HG03159 (cell line): Measurements from ENCODE around the gene ELANE.

Experiments
- ATAC-seq: cut with Tn5 transposase; IDR thresholded peaks from one replicate; pipeline ENCODE4 v1.9.1; 2021; ENCODE audit warnings: mild to moderate bottlenecking, moderate library complexity; ENCODE audit not compliant: unreplicated experiment

The ELANE gene

DNA sequence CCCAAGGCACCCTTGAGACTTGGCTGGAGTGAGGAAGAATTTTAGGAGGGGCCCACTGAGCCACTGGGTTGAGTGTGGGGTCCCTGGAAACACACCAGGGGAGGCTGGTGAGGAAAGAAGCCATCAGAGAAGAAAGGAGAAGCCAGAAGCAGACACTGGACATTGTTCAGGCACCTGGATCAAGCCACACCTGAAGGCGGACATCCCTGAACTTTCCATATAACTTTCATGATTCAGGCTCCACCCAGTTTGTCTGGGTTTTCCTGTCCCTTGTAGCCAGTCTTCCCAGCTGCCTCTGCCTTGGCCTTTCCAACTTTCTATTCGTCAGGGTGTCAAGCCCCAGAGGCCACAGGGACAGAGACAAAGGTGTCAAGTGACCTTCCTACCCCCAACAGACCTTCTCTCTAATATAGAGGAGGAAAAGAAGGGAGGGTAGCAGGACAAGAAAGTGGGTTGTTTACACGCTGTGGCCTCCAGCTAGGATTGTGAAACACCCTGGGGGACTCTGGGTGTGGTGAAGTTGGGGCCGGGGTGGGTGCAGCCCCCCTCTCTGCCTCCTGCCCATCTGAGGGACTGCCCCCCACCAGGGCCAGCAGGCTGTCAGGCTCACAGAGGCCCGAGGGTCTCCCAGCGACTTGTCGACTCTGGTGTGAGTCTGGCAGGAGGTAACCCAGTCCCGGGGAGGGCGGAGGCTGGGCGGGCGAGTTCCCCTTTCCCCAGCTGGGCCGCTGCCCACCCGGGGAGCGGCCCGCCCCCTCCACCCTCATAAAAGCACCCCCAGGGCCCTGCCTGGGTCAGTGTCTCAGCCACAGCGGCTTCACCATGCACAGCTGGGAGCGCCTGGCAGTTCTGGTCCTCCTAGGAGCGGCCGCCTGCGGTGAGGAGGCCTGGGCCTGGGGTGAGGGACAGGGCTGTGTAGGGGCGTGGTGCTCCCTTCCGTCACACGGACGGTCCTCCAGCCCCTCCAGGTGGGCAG is 7.1 kb downstream of the ELANE start, which contains the start of gene CFD:
TSS of gene CFD (plus strand) at position 797 of the 976 bp plus-strand sequence. CDS start at position 823, 26 bp downstream.
- no peak for ATAC-seq

DNA sequence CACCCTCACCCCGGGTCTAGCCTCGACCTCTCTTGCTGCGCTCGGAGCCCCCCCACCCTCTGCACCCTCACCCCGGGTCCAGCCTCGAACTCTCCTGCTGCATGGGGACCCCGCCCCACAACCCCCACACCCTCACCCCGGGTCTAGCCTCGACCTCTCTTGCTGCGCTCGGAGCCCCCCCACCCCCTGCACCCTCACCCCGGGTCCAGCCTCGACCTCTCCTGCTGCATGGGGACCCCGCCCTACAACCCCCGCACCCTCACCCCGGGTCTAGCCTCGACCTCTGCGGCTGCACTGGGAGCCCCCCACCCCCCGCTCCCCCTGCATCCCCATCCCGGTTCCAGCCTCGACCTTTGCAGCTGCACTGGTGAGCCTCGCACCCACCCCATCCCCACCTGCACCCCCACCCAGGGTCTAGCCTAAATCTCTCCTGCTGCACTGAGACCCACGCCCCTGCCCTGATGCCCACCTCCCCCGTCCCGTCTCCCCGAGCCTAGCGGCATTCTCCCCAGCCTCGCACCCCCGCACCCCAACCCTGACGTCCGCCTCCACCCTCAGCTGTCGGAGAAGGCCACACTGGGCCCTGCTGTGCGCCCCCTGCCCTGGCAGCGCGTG is 9.1 kb downstream of the ELANE start:
- ATAC-seq = no peak

- ATAC-seq = no peak
These were observed 9.9 kb downstream of the ELANE start for GRCh38 chr19:861756-862580.

DNA sequence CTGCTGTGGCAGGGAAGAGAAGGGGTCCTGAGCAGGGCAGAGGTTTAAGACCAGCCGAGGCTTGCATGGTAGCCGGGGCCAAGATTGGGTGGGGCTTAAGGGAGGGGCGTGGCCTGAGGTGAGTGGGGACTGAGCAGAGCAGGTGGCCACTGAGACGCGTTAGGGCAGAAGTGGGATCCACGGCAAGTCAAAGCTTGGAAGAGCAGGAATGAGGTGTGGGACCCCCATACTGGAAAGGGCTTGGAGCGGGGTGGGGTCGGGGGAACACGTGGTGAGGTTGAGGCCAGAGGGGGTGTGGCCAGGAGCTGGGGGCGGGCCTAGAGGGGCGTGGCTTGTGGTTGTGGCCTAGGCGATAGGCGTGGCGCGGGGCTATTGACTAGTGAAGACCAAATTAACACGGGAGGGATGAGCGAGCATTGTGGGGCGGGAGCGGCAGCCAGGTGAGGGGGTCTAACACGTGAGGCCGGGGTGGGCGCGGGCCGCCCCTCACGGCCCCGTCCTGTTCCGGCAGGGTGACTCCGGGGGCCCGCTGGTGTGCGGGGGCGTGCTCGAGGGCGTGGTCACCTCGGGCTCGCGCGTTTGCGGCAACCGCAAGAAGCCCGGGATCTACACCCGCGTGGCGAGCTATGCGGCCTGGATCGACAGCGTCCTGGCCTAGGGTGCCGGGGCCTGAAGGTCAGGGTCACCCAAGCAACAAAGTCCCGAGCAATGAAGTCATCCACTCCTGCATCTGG is 10.6 kb downstream of the ELANE start:
- ATAC-seq = no peak

- ATAC-seq = no peak
These were observed 11.2 kb downstream of the ELANE start for GRCh38 chr19:863315-863620.

- no peak for ATAC-seq
These were observed 14.7 kb downstream of the ELANE start for GRCh38 chr19:866769-867300.

- ATAC-seq = no peak
These were observed 15.2 kb downstream of the ELANE start for GRCh38 chr19:867301-867793.

GRCh38 chr19:867855-868457 is 15.9 kb downstream of the ELANE start:
- no peak for ATAC-seq

- ATAC-seq = no peak
These were observed 16.5 kb downstream of the ELANE start for GRCh38 chr19:868458-869244.

DNA sequence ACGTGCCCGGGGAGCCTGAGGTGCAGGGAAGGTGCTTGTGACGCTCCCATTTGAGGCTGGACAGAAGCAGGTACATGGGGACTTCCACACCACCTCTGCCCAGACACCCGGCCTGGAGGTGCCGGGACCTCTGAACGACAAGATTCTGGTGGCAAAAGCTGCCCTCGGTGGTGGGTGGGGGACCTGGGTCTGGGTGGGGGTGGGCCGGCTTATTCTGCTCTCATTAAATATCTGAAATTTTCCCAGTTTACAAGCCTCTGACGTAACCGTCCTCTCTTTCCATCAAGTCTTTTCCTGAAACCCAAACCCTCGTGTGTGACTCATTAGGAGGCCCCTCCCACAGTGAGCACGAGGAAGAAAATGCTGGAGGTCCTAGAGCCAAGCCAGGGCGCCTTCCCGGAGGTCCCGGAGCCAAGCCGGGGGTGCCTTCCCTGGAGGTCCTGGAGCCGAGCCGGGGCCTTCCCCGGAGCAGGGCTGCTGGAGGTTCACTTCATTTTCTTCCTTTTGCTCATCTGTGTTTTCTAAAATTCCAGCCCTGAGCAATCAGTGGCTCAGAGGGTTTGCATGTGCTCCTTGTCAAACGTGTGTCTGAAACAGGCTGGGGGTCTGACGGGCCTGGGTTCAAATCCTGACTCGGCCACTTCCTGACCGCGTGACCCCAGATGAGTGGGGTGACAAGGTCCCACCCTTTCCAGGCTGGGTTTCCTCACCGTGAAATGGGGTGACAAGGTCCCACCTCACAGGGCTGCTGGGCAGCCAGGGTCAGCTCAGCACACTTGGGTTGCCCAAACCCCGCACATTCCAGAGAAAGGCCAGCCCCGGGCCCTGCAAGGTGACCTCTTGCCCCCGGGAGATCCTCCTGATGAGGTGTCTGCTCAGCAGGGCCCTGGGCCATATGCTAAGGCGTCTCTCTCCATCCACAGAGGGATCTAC is 17.4 kb downstream of the ELANE start:
- ATAC-seq = no peak

DNA sequence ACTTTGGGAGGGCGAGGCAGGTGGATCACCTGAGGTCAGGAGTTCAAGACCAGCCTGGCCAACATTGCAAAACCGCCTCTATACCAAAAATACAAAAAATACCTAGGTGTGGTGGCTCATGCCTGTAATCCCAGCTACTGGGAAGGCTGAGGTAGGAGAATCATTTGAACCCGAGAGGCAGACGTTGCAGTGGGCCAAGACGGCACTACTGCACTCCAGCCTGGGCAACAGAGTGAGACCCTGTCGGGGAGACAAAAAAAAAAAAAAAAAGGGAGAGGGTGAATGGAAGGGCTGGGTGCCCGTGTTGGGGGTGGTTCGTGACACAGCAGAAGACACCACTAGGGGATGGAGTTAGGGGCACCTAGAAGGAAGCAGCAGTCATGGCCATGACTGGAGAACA is 18.2 kb downstream of the ELANE start:
- no peak for ATAC-seq

GRCh38 chr19:870963-871401 is 18.9 kb downstream of the ELANE start:
- ATAC-seq = no peak

DNA sequence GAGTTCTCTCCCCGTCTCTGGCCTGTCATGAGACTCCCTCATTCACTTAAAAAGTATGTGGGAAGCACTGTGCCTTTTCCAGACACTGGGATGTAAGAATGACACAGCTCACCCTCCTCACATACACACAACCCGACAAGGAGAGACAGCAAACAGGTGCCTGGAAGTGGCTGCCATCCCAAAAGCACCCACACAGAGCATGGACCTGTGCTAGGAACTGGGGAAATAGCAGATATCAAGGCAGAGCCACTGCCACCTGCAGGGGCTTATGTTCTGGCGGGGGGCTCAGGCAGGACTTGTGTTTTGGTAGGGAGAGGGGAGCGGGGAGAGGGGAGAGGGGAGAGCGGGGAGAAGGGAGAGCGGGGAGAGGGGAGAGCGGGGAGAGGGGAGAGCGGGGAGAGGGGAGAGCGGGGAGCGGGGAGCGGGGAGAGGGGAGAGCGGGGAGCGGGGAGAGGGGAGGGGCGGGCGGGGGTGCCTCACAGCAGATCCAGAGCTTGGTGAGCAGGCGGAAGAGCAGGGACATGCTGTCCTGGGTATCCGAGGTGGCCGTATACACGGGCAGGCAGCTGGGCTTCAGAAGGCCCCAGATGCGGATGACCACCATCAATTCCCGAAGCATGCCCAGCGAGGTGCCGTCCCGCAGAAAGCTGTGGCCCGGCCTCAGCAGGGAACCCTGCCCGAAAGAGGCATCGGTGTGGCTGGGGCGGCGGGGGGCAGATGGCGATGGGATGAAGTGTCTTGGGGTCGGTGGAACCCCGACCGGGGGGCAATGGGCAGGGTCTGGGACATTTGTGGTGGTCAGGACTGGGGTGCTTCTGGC is 19.6 kb downstream of the ELANE start:
- ATAC-seq = no peak

GRCh38 chr19:872266-872951 is 20.3 kb downstream of the ELANE start:
- no peak for ATAC-seq

DNA sequence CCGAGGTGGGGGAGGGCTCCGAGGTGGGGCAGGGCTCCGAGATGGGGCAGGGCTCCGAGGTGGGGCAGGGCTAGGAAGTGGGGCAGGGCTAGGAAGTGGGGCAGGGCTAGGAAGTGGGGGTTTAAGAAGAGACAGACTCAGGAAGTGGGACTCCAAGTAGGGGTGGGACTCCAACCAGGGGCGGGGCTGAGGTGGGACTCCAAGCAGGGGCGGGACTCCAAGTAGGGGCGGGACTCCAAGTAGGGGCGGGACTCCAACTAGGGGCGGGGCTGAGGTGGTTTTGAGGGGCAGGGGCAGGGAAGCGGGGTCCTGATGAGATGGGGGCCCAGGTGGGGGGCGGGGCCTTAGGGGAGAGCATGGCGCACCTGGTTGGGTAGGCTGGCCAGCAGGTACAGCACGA is 21.0 kb downstream of the ELANE start:
- ATAC-seq = no peak

DNA sequence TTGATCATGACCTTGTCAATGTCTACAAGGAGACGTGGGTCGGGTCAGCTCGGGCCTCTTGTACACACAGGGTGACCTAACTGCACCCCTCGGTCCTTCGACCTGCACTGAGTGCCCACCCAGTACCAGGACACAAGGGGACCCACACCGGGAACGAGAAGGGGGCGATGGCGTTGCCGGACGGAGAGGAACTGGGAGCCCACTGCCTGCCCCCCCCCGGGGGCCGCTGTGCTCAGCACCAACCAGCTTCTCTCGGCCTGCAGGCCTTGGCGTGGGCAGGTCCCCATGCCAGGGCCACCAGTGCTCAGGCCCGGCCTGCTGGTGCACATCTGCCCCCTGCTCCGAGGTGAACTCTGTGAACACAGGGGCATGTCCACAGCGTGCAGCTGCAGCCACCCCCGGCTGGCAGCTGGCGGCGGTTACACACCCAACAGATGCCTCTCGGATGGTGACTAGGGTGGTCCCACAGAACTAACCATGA is 21.5 kb downstream of the ELANE start:
- no peak for ATAC-seq
